HFFc6 (cell line): Measurements from ENCODE around the gene MAPK14. TPM values are rescaled to one million over a fixed set of nuclear protein-coding genes. Genes with fewer than 3 reads are reported as not detected.

Experiments used
- DNase-seq: peaks from one replicate; pipeline ENCODE4 v3.0.0-alpha.2; 2018
- H3K27ac Mint-ChIP-seq: 2 replicates; pipeline ENCODE4 v1.8.0; 2020; ENCODE audit warnings: mild to moderate bottlenecking, mixed read lengths
- H3K27me3 Mint-ChIP-seq: 2 replicates; pipeline ENCODE4 v1.8.0; 2021; ENCODE audit warnings: mild to moderate bottlenecking, moderate library complexity, mixed read lengths; ENCODE audit not compliant: insufficient read depth
- H3K36me3 Mint-ChIP-seq: 2 replicates; pipeline ENCODE4 v1.8.0; 2021; ENCODE audit warnings: low read depth, mixed read lengths
- H3K4me1 Mint-ChIP-seq: 2 replicates; pipeline ENCODE4 v1.8.0; 2020; ENCODE audit warnings: low read depth, mixed read lengths
- H3K4me3 Mint-ChIP-seq: 2 replicates; pipeline ENCODE4 v1.8.0; 2020; ENCODE audit warnings: mild to moderate bottlenecking, moderate library complexity, mixed read lengths
- H3K9me3 Mint-ChIP-seq: 2 replicates; pipeline ENCODE4 v1.8.0; 2020; ENCODE audit warnings: mild to moderate bottlenecking, mixed read lengths
- CTCF ChIP-seq: fragments of 200-600 bp; sonication (generic); IDR thresholded peaks from 2 replicates; pipeline ENCODE4 v1.5.0; 2021; ENCODE audit warnings: antibody characterized with exemption, mild to moderate bottlenecking
- total RNA-seq, 6 experiments: library from RNA; stranded (reverse); fragmentation: NEBNext Ultra II Directional; extraction: Animal tissue kit (Norgen Biotek cat#: 25700); gene quantifications; 2 replicates in 1 of 6; 3 replicates in 5 of 6; pipeline ENCODE4 v1.2.3, GENCODE V29; 2021

MAPK14 gene
- total RNA-seq, 6 experiments from 2014 or later = 34.1 to 40.4 (median 37.1) TPM

- no peak overlapping the region for H3K4me3 Mint-ChIP-seq
- DNase-seq = no peak
- no peak for TF ChIP-seq CTCF
- no peaks in the 10 kb centered on the region for H3K27me3 Mint-ChIP-seq
- no peaks in the 10 kb centered on the region for H3K9me3 Mint-ChIP-seq
- H3K36me3 Mint-ChIP-seq = no peaks in the 10 kb centered on the region
- peaks cover 22% of the 10 kb centered on the region for H3K4me1 Mint-ChIP-seq
- no peak overlapping the region for H3K27ac Mint-ChIP-seq
These were observed 108.9 kb downstream of the MAPK14 start for GRCh38 chr6:36136551-36136950.

DNA sequence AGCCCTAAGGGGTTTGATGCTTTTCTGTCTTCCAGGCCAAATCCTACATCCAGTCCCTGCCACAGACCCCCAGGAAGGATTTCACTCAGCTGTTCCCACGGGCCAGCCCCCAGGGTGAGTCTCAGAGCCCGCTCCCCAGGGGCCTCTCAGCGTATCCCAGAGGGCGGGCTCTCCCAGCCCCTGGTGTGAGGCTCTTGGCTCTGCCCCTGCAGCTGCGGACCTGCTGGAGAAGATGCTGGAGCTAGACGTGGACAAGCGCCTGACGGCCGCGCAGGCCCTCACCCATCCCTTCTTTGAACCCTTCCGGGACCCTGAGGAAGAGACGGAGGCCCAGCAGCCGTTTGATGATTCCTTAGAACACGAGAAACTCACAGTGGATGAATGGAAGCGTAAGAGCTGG lies 111.1 kb downstream of the MAPK14 start:
- H3K4me1 Mint-ChIP-seq = peaks cover 6% of the 10 kb centered on the region; the same call in 1 of the 2 replicates

GRCh38 chr6:36139431-36139830 lies 111.8 kb downstream of the MAPK14 start:
- H3K36me3 Mint-ChIP-seq = no peaks in the 10 kb centered on the region
- H3K27me3 Mint-ChIP-seq = no peaks in the 10 kb centered on the region

More for the DNA sequence above, 111.1 kb downstream of the MAPK14 start:
- Mint-ChIP-seq H3K4me3 (no peak overlapping the region), H3K27me3 (no peaks in the 10 kb centered on the region), H3K9me3 (no peaks in the 10 kb centered on the region), H3K36me3 (no peaks in the 10 kb centered on the region), H3K27ac (no peak overlapping the region)
- no peak for TF ChIP-seq CTCF
- no peak for DNase-seq

GRCh38 chr6:36139991-36140710 lies 112.5 kb downstream of the MAPK14 start:
- H3K4me3 Mint-ChIP-seq = no peak overlapping the region
- H3K4me1 Mint-ChIP-seq = 0 out of 2 replicates have a peak, but pooled peaks cover 6% of the 10 kb centered on the region
- no peak overlapping the region for H3K27ac Mint-ChIP-seq
- no peaks in the 10 kb centered on the region for H3K9me3 Mint-ChIP-seq
- no peak for TF ChIP-seq CTCF
- no peak for DNase-seq
- no peaks in the 10 kb centered on the region for H3K36me3 Mint-ChIP-seq
- no peaks in the 10 kb centered on the region for H3K27me3 Mint-ChIP-seq

More at GRCh38 chr6:36139431-36139830, 111.8 kb downstream of the MAPK14 start:
- Mint-ChIP-seq H3K9me3 (no peaks in the 10 kb centered on the region), H3K4me1 (0 out of 2 replicates have a peak, but pooled peaks cover 6% of the 10 kb centered on the region), H3K4me3 (no peak overlapping the region), H3K27ac (no peak overlapping the region)
- DNase-seq = no peak
- TF ChIP-seq CTCF = peak; percentile 52; the same call in 1 of the 2 replicates

GRCh38 chr6:36141091-36141490 lies 113.5 kb downstream of the MAPK14 start:
- no peaks in the 10 kb centered on the region for H3K36me3 Mint-ChIP-seq
- no peaks in the 10 kb centered on the region; the same call in 1 of the 2 replicates for H3K27me3 Mint-ChIP-seq
- 0 out of 2 replicates have a peak, but pooled peaks cover 6% of the 10 kb centered on the region for H3K4me1 Mint-ChIP-seq
- no peaks in the 10 kb centered on the region for H3K9me3 Mint-ChIP-seq
- no peak for DNase-seq
- TF ChIP-seq CTCF = no peak
- no peak overlapping the region for H3K27ac Mint-ChIP-seq
- no peak overlapping the region for H3K4me3 Mint-ChIP-seq
